Measurements from ENCODE around the gene TNPO3. TPM values are rescaled to one million over a fixed set of nuclear protein-coding genes. Genes with fewer than 3 reads are reported as not detected.
A peak's percentile ranks its signal among the peaks of the same experiment; 100 is the strongest.

TNPO3 gene
- total and polyA plus RNA-seq, 10 of the 15 experiments (the other 5 are each of a cell fraction or from before 2014, with no cell fraction given): 17.6 to 91.8 (median 65.9) TPM

- Histone ChIP-seq H2AFZ (ENCODE audit: control insufficient read depth, low read depth, low read length) (no peak overlapping the region), H3K36me3 (ENCODE audit: control insufficient read depth in 2 of 2, insufficient read depth in 2 of 2, low read length in 1 of 2) (peaks cover 19 to 20% of the 10 kb centered on the region in 2 experiments), H3K4me1 (ENCODE audit: control insufficient read depth, insufficient read depth, low read length) (peaks cover 21% of the 10 kb centered on the region), H3K4me3 (peak overlapping the region; percentile 71), H4K20me1 (ENCODE audit: control insufficient read depth, insufficient read depth) (no peaks in the 10 kb centered on the region), H3K9me3 (replicated peaks; ENCODE audit: control insufficient read depth, insufficient read depth, low read length) (no peaks in the 10 kb centered on the region), H3K27me3 (replicated peaks in 1 of 2; ENCODE audit: control insufficient read depth in 2 of 2, insufficient read depth in 2 of 2, low read length in 1 of 2) (no peaks in the 10 kb centered on the region), H3K27ac (ENCODE audit: control insufficient read depth, insufficient read depth) (peak overlapping the region; percentile 96), H3K4me2 (ENCODE audit: control insufficient read depth, insufficient read depth) (peak overlapping the region; percentile 86), H3K9ac (ENCODE audit: control insufficient read depth, insufficient read depth, low read length) (peak overlapping the region; percentile 83), H3K79me2 (ENCODE audit: control insufficient read depth, insufficient read depth, low read length) (peaks cover 73% of the 10 kb centered on the region)
- ChIA-PET RAD21 (ENCODE audit: unreplicated experiment) (interaction anchor here (1.0 to 5.6 kb wide), 11 partner anchors 9 to 150 kb away, joined by 3 to 40 read pairs (median 19); partner anchors contain the start of gene TNPO3), CTCF (interaction anchor here (1.1 to 3.2 kb wide), 7 partner anchors 13 to 272 kb away, joined by 3 to 23 read pairs (median 11); no protein-coding TSS in a partner anchor), SMC1A (ENCODE audit: uncharacterized antibody, unreplicated experiment) (interaction anchor here (1.0 to 3.7 kb wide), 11 partner anchors 9 to 205 kb away, joined by 3 to 37 read pairs (median 5); partner anchors contain the start of gene TNPO3), POLR2A (interaction anchor here (0.6 to 6.7 kb wide), 8 partner anchors 14 to 180 kb away, joined by 3 to 107 read pairs (median 17); partner anchors contain the start of gene KCP)
- FAIRE-seq (no peak), DNase-seq (ENCODE audit: low read depth, low spot score) (no peak), ATAC-seq (no peak)
- BruUV-seq (replicated peaks): no TSS peak
- 94% methylated on average over 14 of the region's 16 CpGs for WGBS (ENCODE audit: insufficient coverage, insufficient replicate concordance, low lambda C conversion rate, missing lambda C conversion rate)
- TF ChIP-seq ATF7 (IDR thresholded peaks at IDR 0.05; ENCODE audit: low read depth): no peak
- 0 out of 2 replicates have a peak, but pooled peaks have one; percentile 31 for TF ChIP-seq POLR2A (IDR thresholded peaks at IDR 0.05; ENCODE audit: low read depth, low read length)
- TF ChIP-seq MLLT1 (IDR thresholded peaks at IDR 0.05): 0 out of 2 replicates have a peak, but pooled peaks have one; percentile 25
- intact Hi-C loops (cut with micrococcal nuclease; ENCODE audit: unreplicated experiment) (loop anchor here (2.0 kb wide), 1 partner anchor 37 kb away; no protein-coding TSS in a partner anchor), in situ Hi-C loops (cut with MboI) (no loop called here)
Measured at GRCh38 chr7:128941946-128942526, 112.9 kb downstream of the TNPO3 start.
